Endothelial cell of umbilical vein (primary cell): ENCODE measurements around the gene FGF5. TPM values are rescaled to one million over a fixed set of nuclear protein-coding genes. Genes with fewer than 3 reads are reported as not detected.
A peak's percentile ranks its signal among the peaks of the same experiment; 100 is the strongest.

Experiments
- BruUV-seq: library from RNA; stranded (reverse); fragments of 400-500 nt; replicated peaks from 2 replicates; lab custom pipeline; 2021; lab: Mats Ljungman, UMichigan
- CTCF ChIA-PET: fragments of 300-600, 350-600 bp; sonication (Branson Sonifier 250); formaldehyde crosslinking; loops from one replicate; lab custom pipeline; 2021; ENCODE audit warnings: antibody characterized with exemption, inconsistent platforms; lab: Charles Lee
- POLR2A ChIA-PET: fragments of 300-600, 350-600 bp; sonication (Branson Sonifier 250); formaldehyde crosslinking; loops from one replicate; lab custom pipeline; 2021; ENCODE audit warnings: antibody characterized with exemption, inconsistent platforms; lab: Charles Lee
- DNase-seq: peaks from one replicate; pipeline ENCODE4 v3.0.0-alpha.2; 2011; ENCODE audit warnings: low read depth, low spot score
- FAIRE-seq: peaks from 2 replicates; lab custom pipeline; 2011; peaks lifted over from hg19 to GRCh38; lab: Jason Lieb, UNC
- H2AFZ ChIP-seq: 2 replicates; pipeline ENCODE4 v1.6.0; 2012; ENCODE audit warnings: low read depth, low read length, control low read depth, inconsistent platforms
- H3K27ac ChIP-seq: 2 replicates; pipeline ENCODE4 v1.5.1; 2011; ENCODE audit warnings: low read depth, mild to moderate bottlenecking, control low read depth, low read length, moderate library complexity; ENCODE audit not compliant: insufficient read depth
- H3K27me3 ChIP-seq, 2 experiments: 2 replicates each; pipeline versions ENCODE4 v1.6.0 to v1.6.1; 2011; ENCODE audit warnings: low read length in 2 of 2, mixed read lengths in 1 of 2; ENCODE audit not compliant: control insufficient read depth in 2 of 2, insufficient read depth in 2 of 2
- H3K36me3 ChIP-seq, 2 experiments: 2 replicates in 1 of 2; 3 replicates in 1 of 2; pipeline ENCODE4 v1.5.1; 2011; ENCODE audit warnings: low read length in 2 of 2, mild to moderate bottlenecking in 1 of 2, moderate library complexity in 1 of 2; ENCODE audit not compliant: control insufficient read depth in 2 of 2, insufficient read depth in 2 of 2; ENCODE audit errors: extremely low read depth in 1 of 2
- H3K4me1 ChIP-seq: 3 replicates; pipeline ENCODE4 v1.5.1; 2011; ENCODE audit warnings: mild to moderate bottlenecking, low read length; ENCODE audit not compliant: control insufficient read depth, insufficient read depth; ENCODE audit errors: extremely low read depth
- H3K4me2 ChIP-seq: 2 replicates; pipeline ENCODE4 v1.6.1; 2011; ENCODE audit warnings: low read length, control low read depth, mixed read lengths; ENCODE audit not compliant: insufficient read depth
- H3K4me3 ChIP-seq, 3 experiments: fragments of 200-600 bp in 1 of 3; sonication (generic), shearing (Covaris generic) in 1 of 3; replicated peaks in 1 of 3; 2 replicates each; pipeline ENCODE4 v1.5.1; 2011 to 2016; ENCODE audit warnings: control low read depth in 3 of 3, low read length in 3 of 3, mild to moderate bottlenecking in 2 of 3, inconsistent platforms in 1 of 3, low read depth in 1 of 3, moderate library complexity in 1 of 3; ENCODE audit not compliant: insufficient read depth in 1 of 3
- H3K79me2 ChIP-seq: 2 replicates; pipeline ENCODE4 v1.6.0; 2012; ENCODE audit warnings: low read length, inconsistent platforms; ENCODE audit not compliant: control insufficient read depth, insufficient read depth
- H3K9ac ChIP-seq: replicated peaks from 2 replicates; pipeline ENCODE3; 2011; ENCODE audit warnings: low read length, control low read depth; ENCODE audit not compliant: insufficient read depth; ENCODE audit errors: extremely low read depth
- H3K9me1 ChIP-seq: replicated peaks from 3 replicates; pipeline ENCODE4 v1.6.0; 2011; ENCODE audit warnings: mild to moderate bottlenecking, low read length; ENCODE audit not compliant: control insufficient read depth, insufficient read depth; ENCODE audit errors: extremely low read depth
- H3K9me3 ChIP-seq: replicated peaks from 2 replicates; pipeline ENCODE4 v1.5.1; 2012; ENCODE audit warnings: low read length, inconsistent platforms; ENCODE audit not compliant: control insufficient read depth, insufficient read depth
- H4K20me1 ChIP-seq: replicated peaks from 2 replicates; pipeline ENCODE3; 2011; ENCODE audit warnings: mild to moderate bottlenecking, low read length; ENCODE audit not compliant: control insufficient read depth, insufficient read depth; ENCODE audit errors: extremely low read depth
- CTCF ChIP-seq, 2 donors: IDR thresholded peaks; 1 replicate in 1 of 2; 2 replicates in 1 of 2; pipeline ENCODE4 v1.5.1; 2011; ENCODE audit warnings: low read length in 2 of 2, mild to moderate bottlenecking in 2 of 2, moderate library complexity in 2 of 2, control low read depth in 1 of 2, inconsistent platforms in 1 of 2, low read depth in 1 of 2; ENCODE audit not compliant: insufficient read depth in 1 of 2; ENCODE audit errors: extremely low read depth in 1 of 2
- EZH2 ChIP-seq: IDR thresholded peaks from 2 replicates; pipeline ENCODE4 v1.6.1; 2012; ENCODE audit warnings: borderline replicate concordance, low read depth, mild to moderate bottlenecking, moderate library complexity, low read length, inconsistent platforms; ENCODE audit not compliant: severe bottlenecking
- FOS ChIP-seq: IDR thresholded peaks from 2 replicates; pipeline ENCODE4 v1.6.1; 2011; ENCODE audit warnings: mild to moderate bottlenecking, low read length, moderate library complexity, borderline replicate concordance; ENCODE audit not compliant: insufficient read depth
- MAX ChIP-seq: IDR thresholded peaks from 2 replicates; pipeline ENCODE4 v1.6.1; 2011; ENCODE audit not compliant: insufficient read depth, insufficient read length
- POLR2A ChIP-seq: IDR thresholded peaks from 2 replicates; pipeline ENCODE4 v1.6.1; 2012; ENCODE audit warnings: low read depth, mild to moderate bottlenecking, control low read depth, low read length
- dilution Hi-C: fragments of 300-500 bp; cut with MboI; formaldehyde crosslinking; loops from one replicate; pipeline ENCODE4 v1.15.0; 2019; ENCODE audit warnings: low sequenced_read_pairs; ENCODE audit not compliant: extremely low pct_ligation_motif_present
- intact Hi-C: fragments of 100-400 bp; cut with micrococcal nuclease; formaldehyde crosslinking; loops from one replicate; pipeline ENCODE4 v1.10.0; 2022
- polyA plus RNA-seq, 4 experiments: library from polyadenylated mRNA; depleted of rRNA in 3 of 4; stranded (reverse) in 3 of 4; unstranded in 1 of 4; fragments of >200 nt; gene quantifications; 2 replicates each; pipeline versions ENCODE4 v1.2.1 to v1.2.3, GENCODE V29; 2011 to 2012; ENCODE audit warnings: missing spikeins in 1 of 4
- total RNA-seq: library from RNA; stranded (reverse); gene quantifications from 2 replicates; pipeline ENCODE4 v1.2.3, GENCODE V29; 2021

FGF5 gene
- total and polyA plus RNA-seq, 2 donors (not counting 3 experiments of a cell fraction or from before 2014, with no cell fraction given), result 0.13 to 0.73 TPM

- TF ChIP-seq POLR2A (no peak), CTCF (IDR thresholded peaks at IDR 0.05; ENCODE audit: extremely low read depth in 1 of 2, insufficient read depth in 1 of 2, low read depth in 1 of 2, low read length in 2 of 2) (peak; percentile 54 to 67), FOS (no peak), MAX (no peak), EZH2 (peak; percentile 68)
- DNase-seq (peak; percentile 68), FAIRE-seq (peak; percentile 77)
- peaks cover 18 to 63% of the 10 kb centered on the region in 2 experiments for H3K27me3 ChIP-seq
- peaks cover 6% of the 10 kb centered on the region for H3K4me1 ChIP-seq
- H2AFZ ChIP-seq, result peak within 1 kb of the TSS; percentile 85
- no peaks in the 10 kb centered on the region for H3K36me3 ChIP-seq
- ChIA-PET CTCF (interaction anchor here (0.6 to 5.2 kb wide), 30 partner anchors 7 to 1381 kb away, joined by 3 to 99 read pairs (median 4); partner anchors contain the start of gene FGF5), POLR2A (no interaction called here)
- no peaks in the 10 kb centered on the region for H3K9me1 ChIP-seq
- intact Hi-C loops, result loop anchor here (1.0 to 10.0 kb wide), 5 partner anchors 69 to 1383 kb away; partner anchors contain the start of genes ANTXR2 and FGF5
- H3K4me2 ChIP-seq, result peak within 1 kb of the TSS; percentile 70
- H3K4me3 ChIP-seq, result peak within 1 kb of the TSS; percentile 37 to 67 (median 46)
- H3K9me3 ChIP-seq, result no peaks in the 10 kb centered on the region
- no peak within 1 kb of the TSS for H3K27ac ChIP-seq
- no peaks in the 10 kb centered on the region for H3K79me2 ChIP-seq
- no peak within 1 kb of the TSS for H3K9ac ChIP-seq
- dilution Hi-C loops, result no loop called here
- no peaks in the 10 kb centered on the region for H4K20me1 ChIP-seq
- BruUV-seq, result no TSS peak
Measured at GRCh38 chr4:80335554-80336358, 69.3 kb downstream of the FGF5 start, which contains the start of gene CFAP299. CFAP299 (plus strand) TSS chr4:80335730.
